Dermis microvascular lymphatic vessel endothelial cell (primary cell): Measurements from ENCODE around the gene ANKRD34B. TPM values are rescaled to one million over a fixed set of nuclear protein-coding genes. Genes with fewer than 3 reads are reported as not detected.

Experiments
- DNase-seq, 2 donors: peaks; one replicate each; pipeline versions ENCODE4 v3.0.0 to v3.0.0-alpha.2; 2010; ENCODE audit warnings: low read depth in 2 of 2
- total RNA-seq: library from RNA; depleted of rRNA; stranded (reverse); fragments of >200 nt; gene quantifications from 2 replicates; pipeline ENCODE4 v1.2.1, GENCODE V29; 2014

ANKRD34B gene
- total RNA-seq, 1 donor from 2014 or later = not detected

- no peak for DNase-seq
Observed at GRCh38 chr5:80569086-80569960, 757 bp downstream of the ANKRD34B start.

GRCh38 chr5:80568251-80568650 is 1.8 kb downstream of the ANKRD34B start:
- DNase-seq = no peak

- no peak for DNase-seq
Observed at GRCh38 chr5:80566711-80567259, 3.3 kb downstream of the ANKRD34B start.

- no peak for DNase-seq
Observed at GRCh38 chr5:80565330-80565729, 4.8 kb downstream of the ANKRD34B start.

- DNase-seq = no peak
Observed at GRCh38 chr5:80559244-80559643, 10.8 kb downstream of the ANKRD34B start.

GRCh38 chr5:80555099-80555498 is 15.0 kb downstream of the ANKRD34B start:
- DNase-seq = no peak

GRCh38 chr5:80554646-80555045 is 15.4 kb downstream of the ANKRD34B start:
- no peak for DNase-seq

- no peak for DNase-seq
Observed at GRCh38 chr5:80541392-80541791, 28.7 kb downstream of the ANKRD34B start.

- DNase-seq = no peak
Observed at GRCh38 chr5:80540691-80541090, 29.4 kb downstream of the ANKRD34B start.

- peak; percentile 80 to 91 for DNase-seq
Observed at GRCh38 chr5:80516826-80517225, 53.3 kb downstream of the ANKRD34B start.

GRCh38 chr5:80509362-80509761 is 60.7 kb downstream of the ANKRD34B start:
- no peak for DNase-seq

- no peak for DNase-seq
Observed at GRCh38 chr5:80508844-80509243, 61.2 kb downstream of the ANKRD34B start.

- no peak for DNase-seq
Observed at GRCh38 chr5:80507663-80508062, 62.4 kb downstream of the ANKRD34B start.

Other genes starting within 250 kb of the ANKRD34B start
- gene ZFYVE16, start 162.2 kb downstream of the ANKRD34B start, total RNA-seq = 25.2 and 34.8 TPM in 2 replicates
- 1.9 and 2.3 TPM in 2 replicates for gene FAM151B, start 82.2 kb downstream of the ANKRD34B start, total RNA-seq
- 6.2 and 7.8 TPM in 2 replicates for gene MSH3, start 84.4 kb upstream of the ANKRD34B start, total RNA-seq
- 15.3 and 23.9 TPM in 2 replicates for gene DHFR, start 84.7 kb upstream of the ANKRD34B start, total RNA-seq